AG04449 (cell line): Measurements from ENCODE around the gene NRCAM.

Source experiments
- CTCF ChIA-PET: fragments of 350-600 bp; formaldehyde crosslinking; extraction: SDS; loops from one replicate; lab custom pipeline; 2021; ENCODE audit warnings: antibody characterized with exemption; lab: Yijun Ruan, JAX
- POLR2A ChIA-PET: fragments of 400-600, 350-600 bp; formaldehyde crosslinking; extraction: SDS; loops from one replicate; lab custom pipeline; 2020; ENCODE audit warnings: antibody characterized with exemption, inconsistent platforms; lab: Yijun Ruan, JAX
- DNase-seq: peaks from one replicate; pipeline ENCODE4 v3.0.0-alpha.2; 2010; ENCODE audit warnings: low read depth, low spot score
- H3K4me3 ChIP-seq: 2 replicates; pipeline ENCODE4 v1.5.1; 2011; ENCODE audit warnings: low read depth, mild to moderate bottlenecking, control low read depth, low read length
- CTCF ChIP-seq: IDR thresholded peaks from one replicate; pipeline ENCODE4 v1.5.1; 2011; ENCODE audit warnings: mild to moderate bottlenecking, moderate library complexity, low read length, control low read depth, inconsistent platforms; ENCODE audit not compliant: insufficient read depth; ENCODE audit errors: missing control alignments

NRCAM gene

GRCh38 chr7:108227366-108227765 is 228.9 kb downstream of the NRCAM start:
- H3K4me3 ChIP-seq, result no peak overlapping the region
- ChIA-PET CTCF (interaction anchor here (0.6 kb wide), 1 partner anchor 347 kb away, joined by 3 read pairs; no protein-coding TSS in a partner anchor), POLR2A (no interaction called here)
- no peak for DNase-seq
- TF ChIP-seq CTCF, result no peak

DNA sequence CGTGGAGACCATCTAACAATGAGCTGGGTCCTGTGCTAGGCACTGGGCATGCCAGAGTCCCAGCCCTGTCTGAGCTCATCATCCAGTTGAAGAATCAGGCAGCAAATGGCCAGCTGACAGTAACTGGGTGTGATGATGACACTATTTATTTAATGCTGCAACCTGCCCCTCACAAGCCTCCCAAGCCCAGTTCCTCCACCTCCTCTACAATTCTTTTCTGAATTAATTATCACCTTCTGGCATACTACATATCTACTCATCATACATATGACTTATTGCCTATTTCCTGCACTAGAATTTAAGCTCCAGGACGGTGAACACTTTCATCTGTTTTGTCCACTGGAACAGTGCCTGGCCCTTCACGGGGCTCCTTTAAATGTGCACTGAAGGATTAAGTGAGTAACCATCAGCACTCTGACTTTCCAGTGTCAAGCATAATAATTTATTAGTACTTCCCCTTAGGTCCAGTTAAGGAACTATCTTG is 229.4 kb downstream of the NRCAM start:
- H3K4me3 ChIP-seq, result no peak overlapping the region
- DNase-seq, result no peak
- ChIA-PET CTCF (interaction anchor here (0.6 kb wide), 1 partner anchor 346 kb away, joined by 3 read pairs; no protein-coding TSS in a partner anchor), POLR2A (no interaction called here)
- no peak for TF ChIP-seq CTCF

DNA sequence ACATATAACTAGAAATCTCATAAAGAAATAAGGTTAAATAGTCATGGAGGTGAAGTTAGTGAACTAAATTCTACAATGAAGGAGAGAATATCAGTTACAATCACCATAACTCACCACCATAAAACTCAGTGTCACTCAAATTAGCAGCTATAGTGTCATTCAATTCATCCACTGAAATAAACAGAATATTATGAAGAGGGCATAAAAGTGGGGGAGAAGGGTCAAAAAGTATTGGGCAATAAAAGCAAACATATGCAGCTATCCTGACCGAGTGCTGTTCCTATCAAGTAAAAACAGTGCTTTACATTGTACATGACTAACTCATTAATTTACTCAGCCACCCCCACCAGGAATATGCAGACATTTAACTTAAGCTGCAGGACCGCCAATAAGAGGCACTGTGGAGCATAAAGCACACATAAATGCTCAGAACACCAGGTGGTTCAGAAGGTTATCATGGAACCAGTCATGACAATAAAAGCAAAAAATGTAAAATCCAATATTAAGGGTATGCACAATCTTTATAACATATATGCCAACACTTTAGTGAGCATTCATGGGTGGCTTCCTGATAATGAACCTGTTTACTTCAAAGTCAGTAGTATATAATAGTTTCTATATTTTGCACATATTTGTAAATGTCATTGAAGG is 230.6 kb downstream of the NRCAM start:
- CTCF ChIA-PET, result no interaction called here
- POLR2A ChIA-PET, result no interaction called here
- no peak for TF ChIP-seq CTCF

DNA sequence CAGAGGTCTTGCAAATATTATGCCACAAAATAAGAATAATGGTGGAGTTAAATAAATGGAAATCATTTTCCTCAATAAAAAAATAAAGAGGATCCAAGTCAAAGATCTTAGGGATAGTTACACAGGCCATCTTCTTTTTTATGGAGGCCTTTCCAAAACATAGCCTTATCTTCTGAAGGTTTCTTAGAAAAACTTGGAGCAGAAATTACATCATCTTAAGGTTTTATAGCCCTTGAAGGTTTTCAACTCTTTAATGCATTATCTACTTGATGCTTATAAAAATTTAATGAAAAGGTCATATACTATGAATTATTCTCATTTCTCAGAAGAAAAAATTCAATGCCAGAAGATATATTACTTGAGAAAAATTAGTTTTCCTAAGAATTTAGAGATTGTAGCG is 231.8 kb downstream of the NRCAM start:
- ChIA-PET POLR2A (no interaction called here), CTCF (no interaction called here)
- TF ChIP-seq CTCF, result no peak
- no peak for DNase-seq
- H3K4me3 ChIP-seq, result no peak overlapping the region

More for the DNA sequence above, 230.6 kb downstream of the NRCAM start:
- no peak for DNase-seq
- H3K4me3 ChIP-seq, result no peak overlapping the region

DNA sequence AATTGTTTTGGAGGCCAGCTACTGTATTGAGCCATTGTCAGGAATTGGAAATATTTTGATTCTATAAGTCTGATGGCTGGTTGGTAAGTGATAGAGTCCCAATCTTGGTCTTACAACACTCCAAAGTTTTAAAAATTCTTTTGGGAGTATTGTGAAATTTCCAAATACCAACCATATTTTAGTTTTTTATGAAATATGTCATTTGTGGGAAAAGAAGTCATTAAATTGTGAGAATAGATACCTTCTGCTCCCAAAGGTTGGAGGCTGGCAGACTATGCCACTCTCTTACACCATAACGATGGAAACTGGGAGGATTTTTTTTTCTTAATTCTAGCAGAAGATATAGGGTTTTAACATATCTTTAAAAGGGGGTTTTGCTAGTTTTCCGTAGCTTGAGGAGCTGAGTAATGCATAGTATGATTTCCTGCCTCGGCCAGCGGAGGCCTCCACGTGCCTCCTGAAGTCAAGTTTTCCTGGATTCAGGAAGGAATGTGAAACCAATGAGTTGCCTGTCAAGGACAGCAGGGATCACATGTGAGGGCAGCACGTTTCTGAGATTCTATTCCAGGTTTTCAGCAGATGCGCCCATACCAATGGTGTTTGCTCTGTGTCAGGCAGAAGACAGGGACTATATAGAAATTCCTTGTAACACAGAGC is 233.9 kb downstream of the NRCAM start:
- ChIA-PET POLR2A (interaction anchor here (1.3 kb wide), 1 partner anchor 9 kb away, joined by 4 read pairs; no protein-coding TSS in a partner anchor), CTCF (interaction anchor here (0.9 to 1.4 kb wide), 4 partner anchors 10 to 230 kb away, joined by 3 to 5 read pairs (median 3); no protein-coding TSS in a partner anchor)
- no peak for TF ChIP-seq CTCF
- H3K4me3 ChIP-seq, result no peak overlapping the region
- DNase-seq, result peak; percentile 33
